GM19043 (cell line): ENCODE measurements around the gene GSTT4.
"Not testable (repeated sequence)": the region's sequence is repeated elsewhere in the genome, so short reads cannot be mapped to it uniquely, and the experiment has no call there.

Source experiments
- ATAC-seq: cut with Tn5 transposase; IDR thresholded peaks from one replicate; pipeline ENCODE4 v1.9.1; 2021; ENCODE audit warnings: low read depth; ENCODE audit not compliant: unreplicated experiment

The GSTT4 gene

GRCh38 chr22:24026056-24026455 is 20.8 kb upstream of the GSTT4 start:
- no peak for ATAC-seq

GRCh38 chr22:24025475-24025874 is 20.2 kb upstream of the GSTT4 start:
- ATAC-seq = no peak

- no peak for ATAC-seq
Observed at GRCh38 chr22:24024354-24024753, 19.1 kb upstream of the GSTT4 start.

- no peak for ATAC-seq
Observed at GRCh38 chr22:24023204-24023789, 18.0 kb upstream of the GSTT4 start.

- no peak for ATAC-seq
Observed at GRCh38 chr22:24021304-24021703, 16.1 kb upstream of the GSTT4 start.

- no peak for ATAC-seq
Observed at GRCh38 chr22:24016156-24016555, 10.9 kb upstream of the GSTT4 start.

GRCh38 chr22:24011735-24012068 is 6.4 kb upstream of the GSTT4 start:
- no peak for ATAC-seq

- ATAC-seq = no peak
Observed at GRCh38 chr22:24010018-24010391, 4.8 kb upstream of the GSTT4 start.

- no peak for ATAC-seq
Observed at GRCh38 chr22:24009227-24010017, 4.2 kb upstream of the GSTT4 start.

- no peak for ATAC-seq
Observed at GRCh38 chr22:24008381-24009226, 3.4 kb upstream of the GSTT4 start.

- ATAC-seq = no peak
Observed at GRCh38 chr22:24008022-24008283, 2.7 kb upstream of the GSTT4 start.

- ATAC-seq = no peak
Observed at GRCh38 chr22:24007253-24008021, 2.2 kb upstream of the GSTT4 start.

GRCh38 chr22:24006914-24007214 is 1.6 kb upstream of the GSTT4 start:
- no peak for ATAC-seq

GRCh38 chr22:24006207-24006913 is 1.1 kb upstream of the GSTT4 start:
- ATAC-seq = no peak

- no peak for ATAC-seq
Observed at GRCh38 chr22:24003887-24004286, 1.4 kb downstream of the GSTT4 start.

GRCh38 chr22:24002851-24003250 is 2.4 kb downstream of the GSTT4 start:
- no peak for ATAC-seq

GRCh38 chr22:24002272-24002671 is 3.0 kb downstream of the GSTT4 start:
- no peak for ATAC-seq

GRCh38 chr22:24001314-24001713 is 3.9 kb downstream of the GSTT4 start:
- no peak for ATAC-seq

- not testable (repeated sequence) for ATAC-seq
Observed at GRCh38 chr22:23999779-24000178, 5.5 kb downstream of the GSTT4 start.

GRCh38 chr22:23997092-23997491 is 8.2 kb downstream of the GSTT4 start:
- ATAC-seq = no peak
